Measurements from ENCODE around the gene PTBP3.

- TF ChIP-seq CTCF (IDR thresholded peaks at IDR 0.05; ENCODE audit: poor library complexity, severe bottlenecking) (no peak), EZH2 (IDR thresholded peaks at IDR 0.05; ENCODE audit: borderline replicate concordance, insufficient read depth, low read length, poor library complexity, severe bottlenecking) (no peak), REST (IDR thresholded peaks at IDR 0.05; ENCODE audit: borderline replicate concordance) (no peak), MXI1 (conservative IDR thresholded peaks at IDR 0.05; ENCODE audit: poor library complexity, severe bottlenecking) (no peak)
These were observed 84.1 kb downstream of the PTBP3 start for GRCh38 chr9:112249277-112249676.

All from neural cell (in vitro differentiated cells).